ENCODE results near the gene DCP2.

The DCP2 gene

DNA sequence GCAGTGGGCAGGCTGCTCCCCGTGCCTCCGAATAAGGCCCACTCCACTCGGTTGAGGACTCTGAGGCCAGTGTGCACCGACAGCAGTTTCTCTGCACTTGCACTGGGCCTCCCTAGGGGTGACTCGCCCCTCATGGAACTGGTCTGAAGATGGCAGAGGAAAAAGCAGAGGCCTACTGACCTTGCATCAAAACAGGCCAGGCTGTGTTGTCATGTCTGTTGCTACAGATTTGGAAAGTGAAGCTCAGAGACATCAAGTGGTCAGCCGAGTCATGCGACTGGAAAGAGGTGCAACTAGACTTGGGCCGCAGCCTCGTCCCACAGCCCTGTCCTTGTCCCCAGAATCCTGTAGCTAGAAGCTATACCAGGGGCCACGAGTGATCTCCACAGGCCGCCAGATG lies 78.3 kb downstream of the DCP2 start:
- Histone ChIP-seq H3K79me2 (ENCODE audit: insufficient read depth, low read length) (no peaks in the 10 kb centered on the region), H3K36me3 (ENCODE audit: insufficient read depth, low read length) (no peaks in the 10 kb centered on the region), H3K9me3 (ENCODE audit: insufficient read depth, low read length, severe bottlenecking) (no peaks in the 10 kb centered on the region), H3K27me3 (ENCODE audit: insufficient read depth, low read length, poor library complexity) (no peaks in the 10 kb centered on the region), H3K4me3 (ENCODE audit: low read depth in 1 of 2, low read length in 2 of 2) (no peak overlapping the region), H2AFZ (ENCODE audit: low read depth, low read length) (no peak overlapping the region), H4K20me1 (ENCODE audit: insufficient read depth, low read length) (no peaks in the 10 kb centered on the region), H3K9ac (ENCODE audit: low read depth, low read length) (no peak overlapping the region), H3K4me2 (ENCODE audit: insufficient read depth, low read length) (no peak overlapping the region), H3K4me1 (ENCODE audit: insufficient read depth, low read length) (0 out of 2 replicates have a peak, but pooled peaks cover 8% of the 10 kb centered on the region), H3K27ac (ENCODE audit: low read length) (no peak overlapping the region)
- no peak for TF ChIP-seq EZH2 (IDR thresholded peaks at IDR 0.05; ENCODE audit: borderline replicate concordance, low read depth, low read length, severe bottlenecking)
- TF ChIP-seq, protein P1, sequence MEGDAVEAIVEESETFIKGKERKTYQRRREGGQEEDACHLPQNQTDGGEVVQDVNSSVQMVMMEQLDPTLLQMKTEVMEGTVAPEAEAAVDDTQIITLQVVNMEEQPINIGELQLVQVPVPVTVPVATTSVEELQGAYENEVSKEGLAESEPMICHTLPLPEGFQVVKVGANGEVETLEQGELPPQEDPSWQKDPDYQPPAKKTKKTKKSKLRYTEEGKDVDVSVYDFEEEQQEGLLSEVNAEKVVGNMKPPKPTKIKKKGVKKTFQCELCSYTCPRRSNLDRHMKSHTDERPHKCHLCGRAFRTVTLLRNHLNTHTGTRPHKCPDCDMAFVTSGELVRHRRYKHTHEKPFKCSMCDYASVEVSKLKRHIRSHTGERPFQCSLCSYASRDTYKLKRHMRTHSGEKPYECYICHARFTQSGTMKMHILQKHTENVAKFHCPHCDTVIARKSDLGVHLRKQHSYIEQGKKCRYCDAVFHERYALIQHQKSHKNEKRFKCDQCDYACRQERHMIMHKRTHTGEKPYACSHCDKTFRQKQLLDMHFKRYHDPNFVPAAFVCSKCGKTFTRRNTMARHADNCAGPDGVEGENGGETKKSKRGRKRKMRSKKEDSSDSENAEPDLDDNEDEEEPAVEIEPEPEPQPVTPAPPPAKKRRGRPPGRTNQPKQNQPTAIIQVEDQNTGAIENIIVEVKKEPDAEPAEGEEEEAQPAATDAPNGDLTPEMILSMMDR (IDR thresholded peaks at IDR 0.05; ENCODE audit: borderline replicate concordance, extremely low read depth, low read length, poor library complexity, severe bottlenecking) = no peak
- no peak for DNase-seq
- ATAC-seq (ENCODE audit: insufficient read depth, low read depth) = no peak

DNA sequence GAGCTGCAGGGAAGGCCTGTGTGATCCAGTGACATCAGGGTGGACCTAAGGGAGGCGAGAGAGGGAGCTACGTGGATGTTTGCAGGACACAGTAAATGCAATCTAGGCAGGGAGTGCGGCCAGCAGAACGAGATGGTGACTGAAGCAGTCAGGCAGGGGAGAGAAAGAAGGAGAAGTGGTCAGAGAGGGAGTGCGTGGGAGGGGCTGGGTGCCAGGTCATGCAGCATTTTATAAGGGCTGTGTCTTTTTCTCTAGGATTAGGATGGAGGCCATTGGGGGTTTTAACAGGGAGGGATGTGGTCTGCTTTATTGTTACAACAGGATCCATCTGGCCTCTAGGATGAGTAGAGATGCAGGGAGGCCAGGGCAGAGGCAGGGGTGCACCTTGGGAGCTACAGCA lies 80.4 kb downstream of the DCP2 start:
- TF ChIP-seq, protein P1 (IDR thresholded peaks at IDR 0.05; ENCODE audit: borderline replicate concordance, extremely low read depth, low read length, poor library complexity, severe bottlenecking) = no peak
- TF ChIP-seq EZH2 (IDR thresholded peaks at IDR 0.05; ENCODE audit: borderline replicate concordance, low read depth, low read length, severe bottlenecking) = no peak
- no peaks in the 10 kb centered on the region for H3K27me3 ChIP-seq (ENCODE audit: insufficient read depth, low read length, poor library complexity)
- H3K4me2 ChIP-seq (ENCODE audit: insufficient read depth, low read length) = no peak overlapping the region
- H3K79me2 ChIP-seq (ENCODE audit: insufficient read depth, low read length) = no peaks in the 10 kb centered on the region
- H4K20me1 ChIP-seq (ENCODE audit: insufficient read depth, low read length) = no peaks in the 10 kb centered on the region
- ATAC-seq (ENCODE audit: insufficient read depth, low read depth) (no peak), DNase-seq (no peak)
- H3K27ac ChIP-seq (ENCODE audit: low read length) = no peak overlapping the region
- H3K4me1 ChIP-seq (ENCODE audit: insufficient read depth, low read length) = peaks cover 9% of the 10 kb centered on the region
- H2AFZ ChIP-seq (ENCODE audit: low read depth, low read length) = no peak overlapping the region
- no peaks in the 10 kb centered on the region for H3K36me3 ChIP-seq (ENCODE audit: insufficient read depth, low read length)
- no peak overlapping the region for H3K9ac ChIP-seq (ENCODE audit: low read depth, low read length)
- H3K4me3 ChIP-seq (ENCODE audit: low read depth in 1 of 2, low read length in 2 of 2) = no peak overlapping the region
- no peaks in the 10 kb centered on the region for H3K9me3 ChIP-seq (ENCODE audit: insufficient read depth, low read length, severe bottlenecking)

DNA sequence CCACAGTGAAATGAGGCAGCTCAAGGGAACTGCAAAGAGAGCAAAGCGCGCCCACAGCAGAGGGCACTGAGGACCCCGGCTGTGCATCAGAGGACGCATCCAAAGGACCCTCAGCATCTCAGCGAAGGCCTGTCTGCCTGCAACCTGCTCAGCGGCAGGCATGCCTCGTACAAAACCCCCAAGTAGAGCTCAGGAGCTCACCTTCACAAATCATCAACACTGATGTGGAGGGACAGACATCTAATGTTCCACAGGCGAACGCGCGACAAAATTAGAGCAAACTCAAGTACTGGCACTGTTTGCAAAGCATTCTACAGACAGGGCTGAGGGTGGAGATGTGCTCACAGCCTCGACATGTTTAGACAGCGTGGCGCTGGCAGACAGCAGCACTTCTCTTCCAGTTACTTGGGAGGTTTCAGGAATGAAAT lies 81.0 kb downstream of the DCP2 start:
- Histone ChIP-seq H3K36me3 (ENCODE audit: insufficient read depth, low read length) (no peaks in the 10 kb centered on the region), H2AFZ (ENCODE audit: low read depth, low read length) (no peak overlapping the region), H3K9me3 (ENCODE audit: insufficient read depth, low read length, severe bottlenecking) (no peaks in the 10 kb centered on the region), H3K9ac (ENCODE audit: low read depth, low read length) (no peak overlapping the region), H3K4me3 (ENCODE audit: low read depth in 1 of 2, low read length in 2 of 2) (no peak overlapping the region), H3K79me2 (ENCODE audit: insufficient read depth, low read length) (no peaks in the 10 kb centered on the region), H3K27me3 (ENCODE audit: insufficient read depth, low read length, poor library complexity) (no peaks in the 10 kb centered on the region), H3K4me1 (ENCODE audit: insufficient read depth, low read length) (peaks cover 15% of the 10 kb centered on the region), H3K27ac (ENCODE audit: low read length) (no peak overlapping the region), H4K20me1 (ENCODE audit: insufficient read depth, low read length) (no peaks in the 10 kb centered on the region), H3K4me2 (ENCODE audit: insufficient read depth, low read length) (no peak overlapping the region)
- ATAC-seq (ENCODE audit: insufficient read depth, low read depth) (peak; percentile 44; the same call in 2 of the 3 replicates), DNase-seq (no peak)
- no peak for TF ChIP-seq EZH2 (IDR thresholded peaks at IDR 0.05; ENCODE audit: borderline replicate concordance, low read depth, low read length, severe bottlenecking)
- TF ChIP-seq, protein P1 (IDR thresholded peaks at IDR 0.05; ENCODE audit: borderline replicate concordance, extremely low read depth, low read length, poor library complexity, severe bottlenecking) = peak; percentile 13

DNA sequence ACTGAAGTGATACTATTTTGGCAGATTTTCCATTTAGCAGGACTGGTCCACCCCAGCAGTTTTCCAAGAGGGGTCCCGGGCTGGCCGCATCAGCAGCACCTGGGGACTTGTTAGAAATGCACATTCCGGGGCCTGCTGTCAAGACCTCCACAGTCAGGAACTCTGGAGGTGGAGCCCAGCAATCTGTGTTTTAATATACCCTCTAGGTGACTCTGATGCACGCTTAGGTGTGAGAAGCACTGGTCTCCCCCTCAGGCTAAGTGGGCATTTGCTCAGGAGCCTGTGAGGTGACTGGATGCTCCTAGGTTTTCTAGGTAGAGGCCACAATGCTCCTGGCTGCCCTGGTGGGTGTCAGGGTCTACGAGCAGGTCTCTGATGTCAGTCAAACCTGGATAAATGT lies 81.7 kb downstream of the DCP2 start:
- H4K20me1 ChIP-seq (ENCODE audit: insufficient read depth, low read length) = no peaks in the 10 kb centered on the region
- H3K27me3 ChIP-seq (ENCODE audit: insufficient read depth, low read length, poor library complexity) = no peaks in the 10 kb centered on the region
- H2AFZ ChIP-seq (ENCODE audit: low read depth, low read length) = no peak overlapping the region
- TF ChIP-seq, protein P1 (IDR thresholded peaks at IDR 0.05; ENCODE audit: borderline replicate concordance, extremely low read depth, low read length, poor library complexity, severe bottlenecking) = no peak
- TF ChIP-seq EZH2 (IDR thresholded peaks at IDR 0.05; ENCODE audit: borderline replicate concordance, low read depth, low read length, severe bottlenecking) = no peak
- no peak overlapping the region for H3K9ac ChIP-seq (ENCODE audit: low read depth, low read length)
- no peaks in the 10 kb centered on the region for H3K79me2 ChIP-seq (ENCODE audit: insufficient read depth, low read length)
- H3K9me3 ChIP-seq (ENCODE audit: insufficient read depth, low read length, severe bottlenecking) = no peaks in the 10 kb centered on the region
- H3K27ac ChIP-seq (ENCODE audit: low read length) = no peak overlapping the region
- no peak overlapping the region for H3K4me3 ChIP-seq (ENCODE audit: low read depth in 1 of 2, low read length in 2 of 2)
- no peaks in the 10 kb centered on the region for H3K36me3 ChIP-seq (ENCODE audit: insufficient read depth, low read length)
- H3K4me1 ChIP-seq (ENCODE audit: insufficient read depth, low read length) = peaks cover 22% of the 10 kb centered on the region
- ATAC-seq (ENCODE audit: insufficient read depth, low read depth) (no peak), DNase-seq (no peak)
- no peak overlapping the region for H3K4me2 ChIP-seq (ENCODE audit: insufficient read depth, low read length)

Measured in DND-41 (cell line).